ENCODE data around the gene STX10. TPM values are rescaled to one million over a fixed set of nuclear protein-coding genes. Genes with fewer than 3 reads are reported as not detected.

The STX10 gene
- total RNA-seq, 1 experiment from 2014 or later = 56.9 TPM

DNA sequence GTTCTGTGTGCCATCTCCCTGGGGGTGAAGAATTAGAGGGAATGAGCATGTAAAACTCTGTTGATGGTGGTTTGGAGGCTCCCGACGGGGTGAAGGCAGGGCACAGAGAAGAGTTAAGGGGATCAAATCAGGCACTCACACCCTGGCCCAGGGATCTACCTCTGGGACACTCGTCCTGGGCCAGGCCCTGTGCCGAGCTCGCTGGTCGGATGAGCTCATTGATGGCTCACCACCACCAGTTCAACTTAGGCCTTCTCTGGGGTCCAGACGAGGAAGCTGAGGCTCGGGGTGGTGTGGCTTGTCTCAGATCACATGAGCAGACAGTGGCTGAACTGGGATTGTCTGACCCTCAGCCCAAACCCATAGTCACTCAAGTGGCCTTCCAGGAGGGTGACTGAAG is 30.5 kb downstream of the STX10 start:
- POLR2A ChIA-PET = interaction anchor here (2.6 to 3.3 kb wide), 2 partner anchors 31 to 33 kb away, joined by 19 to 30 read pairs; partner anchors contain the start of genes IER2 and STX10
- no peak for TF ChIP-seq ZNF416 (CRISPR knock-in tag; IDR thresholded peaks at IDR 0.05)
- TF ChIP-seq, protein P1, sequence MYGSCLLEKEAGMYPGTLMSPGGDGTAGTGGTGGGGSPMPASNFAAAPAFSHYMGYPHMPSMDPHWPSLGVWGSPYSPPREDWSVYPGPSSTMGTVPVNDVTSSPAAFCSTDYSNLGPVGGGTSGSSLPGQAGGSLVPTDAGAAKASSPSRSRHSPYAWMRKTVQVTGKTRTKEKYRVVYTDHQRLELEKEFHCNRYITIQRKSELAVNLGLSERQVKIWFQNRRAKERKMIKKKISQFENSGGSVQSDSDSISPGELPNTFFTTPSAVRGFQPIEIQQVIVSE (CRISPR knock-in tag; IDR thresholded peaks at IDR 0.05; ENCODE audit: borderline replicate concordance) = no peak
- TF ChIP-seq, protein P2, sequence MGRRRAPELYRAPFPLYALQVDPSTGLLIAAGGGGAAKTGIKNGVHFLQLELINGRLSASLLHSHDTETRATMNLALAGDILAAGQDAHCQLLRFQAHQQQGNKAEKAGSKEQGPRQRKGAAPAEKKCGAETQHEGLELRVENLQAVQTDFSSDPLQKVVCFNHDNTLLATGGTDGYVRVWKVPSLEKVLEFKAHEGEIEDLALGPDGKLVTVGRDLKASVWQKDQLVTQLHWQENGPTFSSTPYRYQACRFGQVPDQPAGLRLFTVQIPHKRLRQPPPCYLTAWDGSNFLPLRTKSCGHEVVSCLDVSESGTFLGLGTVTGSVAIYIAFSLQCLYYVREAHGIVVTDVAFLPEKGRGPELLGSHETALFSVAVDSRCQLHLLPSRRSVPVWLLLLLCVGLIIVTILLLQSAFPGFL (CRISPR knock-in tag; IDR thresholded peaks at IDR 0.05; ENCODE audit: borderline replicate concordance) = no peak
- TF ChIP-seq ELF4 (CRISPR knock-in tag; IDR thresholded peaks at IDR 0.05; ENCODE audit: low read depth) = no peak
- no peak for TF ChIP-seq ZNF317 (CRISPR knock-in tag; IDR thresholded peaks at IDR 0.05; ENCODE audit: borderline replicate concordance, low read depth)
- TF ChIP-seq FOXK1 (CRISPR knock-in tag; IDR thresholded peaks at IDR 0.05) = no peak
- TF ChIP-seq CREM (CRISPR knock-in tag; IDR thresholded peaks at IDR 0.05) = no peak
- no peak for TF ChIP-seq MYBL2 (CRISPR knock-in tag; IDR thresholded peaks at IDR 0.05)
- no peak for TF ChIP-seq GTF2I (CRISPR knock-in tag; conservative IDR thresholded peaks at IDR 0.05)
- CTCF ChIA-PET = interaction anchor here (0.5 to 3.7 kb wide), 8 partner anchors 9 to 76 kb away, joined by 3 to 16 read pairs (median 8); partner anchors contain the start of genes IER2 and STX10
- DNase-seq (ENCODE audit: low spot score) = no peak
- peak overlapping the region; percentile 92 for H3K27ac Mint-ChIP-seq
- no peak for ATAC-seq
- H3K27me3 Mint-ChIP-seq (ENCODE audit: low read depth) = no peaks in the 10 kb centered on the region; the same call in 1 of the 2 replicates
- H3K4me3 Mint-ChIP-seq = peak overlapping the region; percentile 77
- no peaks in the 10 kb centered on the region for H3K9me3 Mint-ChIP-seq
- H3K36me3 Mint-ChIP-seq = peaks cover 7% of the 10 kb centered on the region; the same call in 1 of the 2 replicates
- H3K4me1 Mint-ChIP-seq = peaks cover 60% of the 10 kb centered on the region

DNA sequence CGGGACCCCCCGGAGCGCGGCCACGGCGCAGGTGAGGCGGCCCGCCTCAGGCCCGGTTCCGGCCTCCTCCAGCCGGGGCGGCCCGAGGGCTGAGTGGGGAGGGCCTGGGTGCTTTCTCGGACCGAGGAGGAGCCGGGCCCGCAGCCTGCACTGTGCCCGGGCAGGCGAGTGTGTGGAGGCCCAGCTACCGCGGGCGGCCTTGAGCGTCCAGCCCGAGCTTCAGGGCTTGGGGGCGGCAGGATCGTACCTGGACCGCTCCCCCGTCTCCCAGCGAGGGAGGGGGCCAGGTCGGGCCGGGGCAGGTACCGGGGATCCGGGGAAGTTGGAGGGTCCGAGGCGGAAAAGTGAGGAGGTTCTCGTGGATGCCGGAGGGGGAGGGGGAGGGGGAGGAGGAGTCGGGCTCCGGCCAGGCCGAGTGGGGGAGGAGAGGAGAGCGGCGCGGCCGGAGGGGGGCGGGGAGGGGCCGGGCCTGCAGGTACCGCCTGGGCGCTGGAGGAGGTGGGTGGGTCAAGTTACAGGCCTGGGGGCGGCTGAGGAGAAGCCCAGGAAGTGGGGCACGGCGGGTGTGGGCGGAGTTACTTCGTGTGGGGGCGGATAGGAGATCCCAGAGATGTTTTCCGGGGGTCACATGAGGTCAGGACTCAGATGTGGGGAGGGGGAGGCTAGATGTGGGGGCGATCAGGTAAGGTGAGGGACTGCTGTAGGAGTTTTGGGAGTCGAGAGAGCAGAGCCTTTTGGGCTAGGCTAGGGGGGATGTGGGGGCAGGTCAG is 31.6 kb downstream of the STX10 start:
- H3K4me3 Mint-ChIP-seq = peak overlapping the region; percentile 77
- no peak overlapping the region for H3K27ac Mint-ChIP-seq
- H3K4me1 Mint-ChIP-seq = peaks cover 57% of the 10 kb centered on the region
- ChIA-PET CTCF (interaction anchor here (0.7 to 3.7 kb wide), 14 partner anchors 10 to 153 kb away, joined by 3 to 16 read pairs (median 6); partner anchors contain the start of genes IER2 and STX10), POLR2A (interaction anchor here (0.7 to 3.3 kb wide), 9 partner anchors 14 to 228 kb away, joined by 3 to 30 read pairs (median 5); partner anchors contain the start of genes GCDH, IER2 and STX10)
- DNase-seq (ENCODE audit: low spot score) = peak; percentile 96
- ATAC-seq = peak; percentile 77
- H3K36me3 Mint-ChIP-seq = peaks cover 11% of the 10 kb centered on the region; the same call in 1 of the 2 replicates
- no peaks in the 10 kb centered on the region for H3K9me3 Mint-ChIP-seq
- H3K27me3 Mint-ChIP-seq (ENCODE audit: low read depth) = no peaks in the 10 kb centered on the region; the same call in 1 of the 2 replicates
- TF ChIP-seq FOXK1 (CRISPR knock-in tag; IDR thresholded peaks at IDR 0.05) = no peak
- TF ChIP-seq MXD4 (CRISPR knock-in tag; IDR thresholded peaks at IDR 0.05; ENCODE audit: borderline replicate concordance) = no peak
- no peak for TF ChIP-seq ZNF232 (CRISPR knock-in tag; IDR thresholded peaks at IDR 0.05)
- TF ChIP-seq, protein P3, sequence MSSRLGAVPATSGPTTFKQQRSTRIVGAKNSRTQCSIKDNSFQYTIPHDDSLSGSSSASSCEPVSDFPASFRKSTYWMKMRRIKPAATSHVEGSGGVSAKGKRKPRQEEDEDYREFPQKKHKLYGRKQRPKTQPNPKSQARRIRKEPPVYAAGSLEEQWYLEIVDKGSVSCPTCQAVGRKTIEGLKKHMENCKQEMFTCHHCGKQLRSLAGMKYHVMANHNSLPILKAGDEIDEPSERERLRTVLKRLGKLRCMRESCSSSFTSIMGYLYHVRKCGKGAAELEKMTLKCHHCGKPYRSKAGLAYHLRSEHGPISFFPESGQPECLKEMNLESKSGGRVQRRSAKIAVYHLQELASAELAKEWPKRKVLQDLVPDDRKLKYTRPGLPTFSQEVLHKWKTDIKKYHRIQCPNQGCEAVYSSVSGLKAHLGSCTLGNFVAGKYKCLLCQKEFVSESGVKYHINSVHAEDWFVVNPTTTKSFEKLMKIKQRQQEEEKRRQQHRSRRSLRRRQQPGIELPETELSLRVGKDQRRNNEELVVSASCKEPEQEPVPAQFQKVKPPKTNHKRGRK (CRISPR knock-in tag; IDR thresholded peaks at IDR 0.05; ENCODE audit: borderline replicate concordance) = no peak
- TF ChIP-seq, protein P2 (CRISPR knock-in tag; IDR thresholded peaks at IDR 0.05; ENCODE audit: borderline replicate concordance) = no peak
- TF ChIP-seq, protein P4, sequence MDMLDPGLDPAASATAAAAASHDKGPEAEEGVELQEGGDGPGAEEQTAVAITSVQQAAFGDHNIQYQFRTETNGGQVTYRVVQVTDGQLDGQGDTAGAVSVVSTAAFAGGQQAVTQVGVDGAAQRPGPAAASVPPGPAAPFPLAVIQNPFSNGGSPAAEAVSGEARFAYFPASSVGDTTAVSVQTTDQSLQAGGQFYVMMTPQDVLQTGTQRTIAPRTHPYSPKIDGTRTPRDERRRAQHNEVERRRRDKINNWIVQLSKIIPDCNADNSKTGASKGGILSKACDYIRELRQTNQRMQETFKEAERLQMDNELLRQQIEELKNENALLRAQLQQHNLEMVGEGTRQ (CRISPR knock-in tag; IDR thresholded peaks at IDR 0.05) = peak; percentile 61
- TF ChIP-seq SP1 (CRISPR knock-in tag; conservative IDR thresholded peaks at IDR 0.05) = peak; percentile 83
- 0 out of 2 replicates have a peak, but pooled peaks have one; percentile 25 for TF ChIP-seq TP53 (CRISPR knock-in tag; IDR thresholded peaks at IDR 0.05)
- no peak for TF ChIP-seq SOX15 (CRISPR knock-in tag; IDR thresholded peaks at IDR 0.05)
- TF ChIP-seq MYBL2 (CRISPR knock-in tag; IDR thresholded peaks at IDR 0.05) = 0 out of 2 replicates have a peak, but pooled peaks have one; percentile 21
- no peak for TF ChIP-seq GTF2I (CRISPR knock-in tag; conservative IDR thresholded peaks at IDR 0.05)
- TF ChIP-seq, protein P5, sequence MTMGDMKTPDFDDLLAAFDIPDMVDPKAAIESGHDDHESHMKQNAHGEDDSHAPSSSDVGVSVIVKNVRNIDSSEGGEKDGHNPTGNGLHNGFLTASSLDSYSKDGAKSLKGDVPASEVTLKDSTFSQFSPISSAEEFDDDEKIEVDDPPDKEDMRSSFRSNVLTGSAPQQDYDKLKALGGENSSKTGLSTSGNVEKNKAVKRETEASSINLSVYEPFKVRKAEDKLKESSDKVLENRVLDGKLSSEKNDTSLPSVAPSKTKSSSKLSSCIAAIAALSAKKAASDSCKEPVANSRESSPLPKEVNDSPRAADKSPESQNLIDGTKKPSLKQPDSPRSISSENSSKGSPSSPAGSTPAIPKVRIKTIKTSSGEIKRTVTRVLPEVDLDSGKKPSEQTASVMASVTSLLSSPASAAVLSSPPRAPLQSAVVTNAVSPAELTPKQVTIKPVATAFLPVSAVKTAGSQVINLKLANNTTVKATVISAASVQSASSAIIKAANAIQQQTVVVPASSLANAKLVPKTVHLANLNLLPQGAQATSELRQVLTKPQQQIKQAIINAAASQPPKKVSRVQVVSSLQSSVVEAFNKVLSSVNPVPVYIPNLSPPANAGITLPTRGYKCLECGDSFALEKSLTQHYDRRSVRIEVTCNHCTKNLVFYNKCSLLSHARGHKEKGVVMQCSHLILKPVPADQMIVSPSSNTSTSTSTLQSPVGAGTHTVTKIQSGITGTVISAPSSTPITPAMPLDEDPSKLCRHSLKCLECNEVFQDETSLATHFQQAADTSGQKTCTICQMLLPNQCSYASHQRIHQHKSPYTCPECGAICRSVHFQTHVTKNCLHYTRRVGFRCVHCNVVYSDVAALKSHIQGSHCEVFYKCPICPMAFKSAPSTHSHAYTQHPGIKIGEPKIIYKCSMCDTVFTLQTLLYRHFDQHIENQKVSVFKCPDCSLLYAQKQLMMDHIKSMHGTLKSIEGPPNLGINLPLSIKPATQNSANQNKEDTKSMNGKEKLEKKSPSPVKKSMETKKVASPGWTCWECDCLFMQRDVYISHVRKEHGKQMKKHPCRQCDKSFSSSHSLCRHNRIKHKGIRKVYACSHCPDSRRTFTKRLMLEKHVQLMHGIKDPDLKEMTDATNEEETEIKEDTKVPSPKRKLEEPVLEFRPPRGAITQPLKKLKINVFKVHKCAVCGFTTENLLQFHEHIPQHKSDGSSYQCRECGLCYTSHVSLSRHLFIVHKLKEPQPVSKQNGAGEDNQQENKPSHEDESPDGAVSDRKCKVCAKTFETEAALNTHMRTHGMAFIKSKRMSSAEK (CRISPR knock-in tag; IDR thresholded peaks at IDR 0.05; ENCODE audit: borderline replicate concordance) = no peak
- no peak for TF ChIP-seq RORB (CRISPR knock-in tag; IDR thresholded peaks at IDR 0.05)
- TF ChIP-seq, protein P6, sequence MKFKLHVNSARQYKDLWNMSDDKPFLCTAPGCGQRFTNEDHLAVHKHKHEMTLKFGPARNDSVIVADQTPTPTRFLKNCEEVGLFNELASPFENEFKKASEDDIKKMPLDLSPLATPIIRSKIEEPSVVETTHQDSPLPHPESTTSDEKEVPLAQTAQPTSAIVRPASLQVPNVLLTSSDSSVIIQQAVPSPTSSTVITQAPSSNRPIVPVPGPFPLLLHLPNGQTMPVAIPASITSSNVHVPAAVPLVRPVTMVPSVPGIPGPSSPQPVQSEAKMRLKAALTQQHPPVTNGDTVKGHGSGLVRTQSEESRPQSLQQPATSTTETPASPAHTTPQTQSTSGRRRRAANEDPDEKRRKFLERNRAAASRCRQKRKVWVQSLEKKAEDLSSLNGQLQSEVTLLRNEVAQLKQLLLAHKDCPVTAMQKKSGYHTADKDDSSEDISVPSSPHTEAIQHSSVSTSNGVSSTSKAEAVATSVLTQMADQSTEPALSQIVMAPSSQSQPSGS (CRISPR knock-in tag; IDR thresholded peaks at IDR 0.05; ENCODE audit: borderline replicate concordance, low read depth) = no peak
- TF ChIP-seq ZNF317 (CRISPR knock-in tag; IDR thresholded peaks at IDR 0.05; ENCODE audit: borderline replicate concordance, low read depth) = no peak
- TF ChIP-seq HMGA2 (CRISPR knock-in tag; IDR thresholded peaks at IDR 0.05) = no peak

Measured in WTC11 (cell line).